ENCODE data around the gene THAP12. TPM values are rescaled to one million over a fixed set of nuclear protein-coding genes. Genes with fewer than 3 reads are reported as not detected.

THAP12 gene
- total RNA-seq, 1 experiment from 2014 or later = 27.6 TPM

DNA sequence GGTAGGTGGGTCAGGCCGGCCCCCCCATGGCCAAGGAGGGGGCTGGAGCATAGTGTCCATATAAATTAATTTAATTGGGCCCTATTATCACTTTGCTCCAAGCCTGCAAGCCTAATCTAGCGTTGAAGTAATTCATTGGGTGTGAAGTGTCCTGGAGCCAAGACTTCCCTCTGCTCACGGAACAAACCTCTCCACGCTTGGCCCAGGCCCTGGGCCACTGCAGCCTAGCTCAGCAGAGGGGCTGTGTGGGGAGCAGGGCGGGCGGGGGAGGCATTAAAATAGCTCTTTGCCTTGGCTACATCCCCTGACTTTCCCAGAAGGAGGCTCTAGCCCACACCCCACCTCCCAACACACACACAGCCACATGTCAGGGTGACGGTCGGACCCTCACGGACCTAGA, 73.5 kb downstream of the THAP12 start:
- ChIA-PET CTCF (interaction anchor here (4.1 to 6.3 kb wide), 2 partner anchors 11 to 99 kb away, joined by 17 to 59 read pairs; partner anchors contain the start of gene WNT11), POLR2A (interaction anchor here (0.6 kb wide), 2 partner anchors 21 to 50 kb away, joined by 3 read pairs; no protein-coding TSS in a partner anchor)
- no peak for TF ChIP-seq SP1 (CRISPR knock-in tag; conservative IDR thresholded peaks at IDR 0.05)
- no peak for TF ChIP-seq NFATC4 (CRISPR knock-in tag; IDR thresholded peaks at IDR 0.05)
- TF ChIP-seq, protein P1, sequence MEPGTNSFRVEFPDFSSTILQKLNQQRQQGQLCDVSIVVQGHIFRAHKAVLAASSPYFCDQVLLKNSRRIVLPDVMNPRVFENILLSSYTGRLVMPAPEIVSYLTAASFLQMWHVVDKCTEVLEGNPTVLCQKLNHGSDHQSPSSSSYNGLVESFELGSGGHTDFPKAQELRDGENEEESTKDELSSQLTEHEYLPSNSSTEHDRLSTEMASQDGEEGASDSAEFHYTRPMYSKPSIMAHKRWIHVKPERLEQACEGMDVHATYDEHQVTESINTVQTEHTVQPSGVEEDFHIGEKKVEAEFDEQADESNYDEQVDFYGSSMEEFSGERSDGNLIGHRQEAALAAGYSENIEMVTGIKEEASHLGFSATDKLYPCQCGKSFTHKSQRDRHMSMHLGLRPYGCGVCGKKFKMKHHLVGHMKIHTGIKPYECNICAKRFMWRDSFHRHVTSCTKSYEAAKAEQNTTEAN (CRISPR knock-in tag; IDR thresholded peaks at IDR 0.05) = no peak
- TF ChIP-seq JUN (CRISPR knock-in tag; IDR thresholded peaks at IDR 0.05) = no peak
- TF ChIP-seq, protein P2, sequence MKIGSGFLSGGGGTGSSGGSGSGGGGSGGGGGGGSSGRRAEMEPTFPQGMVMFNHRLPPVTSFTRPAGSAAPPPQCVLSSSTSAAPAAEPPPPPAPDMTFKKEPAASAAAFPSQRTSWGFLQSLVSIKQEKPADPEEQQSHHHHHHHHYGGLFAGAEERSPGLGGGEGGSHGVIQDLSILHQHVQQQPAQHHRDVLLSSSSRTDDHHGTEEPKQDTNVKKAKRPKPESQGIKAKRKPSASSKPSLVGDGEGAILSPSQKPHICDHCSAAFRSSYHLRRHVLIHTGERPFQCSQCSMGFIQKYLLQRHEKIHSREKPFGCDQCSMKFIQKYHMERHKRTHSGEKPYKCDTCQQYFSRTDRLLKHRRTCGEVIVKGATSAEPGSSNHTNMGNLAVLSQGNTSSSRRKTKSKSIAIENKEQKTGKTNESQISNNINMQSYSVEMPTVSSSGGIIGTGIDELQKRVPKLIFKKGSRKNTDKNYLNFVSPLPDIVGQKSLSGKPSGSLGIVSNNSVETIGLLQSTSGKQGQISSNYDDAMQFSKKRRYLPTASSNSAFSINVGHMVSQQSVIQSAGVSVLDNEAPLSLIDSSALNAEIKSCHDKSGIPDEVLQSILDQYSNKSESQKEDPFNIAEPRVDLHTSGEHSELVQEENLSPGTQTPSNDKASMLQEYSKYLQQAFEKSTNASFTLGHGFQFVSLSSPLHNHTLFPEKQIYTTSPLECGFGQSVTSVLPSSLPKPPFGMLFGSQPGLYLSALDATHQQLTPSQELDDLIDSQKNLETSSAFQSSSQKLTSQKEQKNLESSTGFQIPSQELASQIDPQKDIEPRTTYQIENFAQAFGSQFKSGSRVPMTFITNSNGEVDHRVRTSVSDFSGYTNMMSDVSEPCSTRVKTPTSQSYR (CRISPR knock-in tag; IDR thresholded peaks at IDR 0.05) = no peak
- TF ChIP-seq RORB (CRISPR knock-in tag; IDR thresholded peaks at IDR 0.05) = no peak
- TF ChIP-seq, protein P3, sequence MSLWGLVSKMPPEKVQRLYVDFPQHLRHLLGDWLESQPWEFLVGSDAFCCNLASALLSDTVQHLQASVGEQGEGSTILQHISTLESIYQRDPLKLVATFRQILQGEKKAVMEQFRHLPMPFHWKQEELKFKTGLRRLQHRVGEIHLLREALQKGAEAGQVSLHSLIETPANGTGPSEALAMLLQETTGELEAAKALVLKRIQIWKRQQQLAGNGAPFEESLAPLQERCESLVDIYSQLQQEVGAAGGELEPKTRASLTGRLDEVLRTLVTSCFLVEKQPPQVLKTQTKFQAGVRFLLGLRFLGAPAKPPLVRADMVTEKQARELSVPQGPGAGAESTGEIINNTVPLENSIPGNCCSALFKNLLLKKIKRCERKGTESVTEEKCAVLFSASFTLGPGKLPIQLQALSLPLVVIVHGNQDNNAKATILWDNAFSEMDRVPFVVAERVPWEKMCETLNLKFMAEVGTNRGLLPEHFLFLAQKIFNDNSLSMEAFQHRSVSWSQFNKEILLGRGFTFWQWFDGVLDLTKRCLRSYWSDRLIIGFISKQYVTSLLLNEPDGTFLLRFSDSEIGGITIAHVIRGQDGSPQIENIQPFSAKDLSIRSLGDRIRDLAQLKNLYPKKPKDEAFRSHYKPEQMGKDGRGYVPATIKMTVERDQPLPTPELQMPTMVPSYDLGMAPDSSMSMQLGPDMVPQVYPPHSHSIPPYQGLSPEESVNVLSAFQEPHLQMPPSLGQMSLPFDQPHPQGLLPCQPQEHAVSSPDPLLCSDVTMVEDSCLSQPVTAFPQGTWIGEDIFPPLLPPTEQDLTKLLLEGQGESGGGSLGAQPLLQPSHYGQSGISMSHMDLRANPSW (CRISPR knock-in tag; conservative IDR thresholded peaks at IDR 0.05; ENCODE audit: low read depth) = no peak
- TF ChIP-seq, protein P4, sequence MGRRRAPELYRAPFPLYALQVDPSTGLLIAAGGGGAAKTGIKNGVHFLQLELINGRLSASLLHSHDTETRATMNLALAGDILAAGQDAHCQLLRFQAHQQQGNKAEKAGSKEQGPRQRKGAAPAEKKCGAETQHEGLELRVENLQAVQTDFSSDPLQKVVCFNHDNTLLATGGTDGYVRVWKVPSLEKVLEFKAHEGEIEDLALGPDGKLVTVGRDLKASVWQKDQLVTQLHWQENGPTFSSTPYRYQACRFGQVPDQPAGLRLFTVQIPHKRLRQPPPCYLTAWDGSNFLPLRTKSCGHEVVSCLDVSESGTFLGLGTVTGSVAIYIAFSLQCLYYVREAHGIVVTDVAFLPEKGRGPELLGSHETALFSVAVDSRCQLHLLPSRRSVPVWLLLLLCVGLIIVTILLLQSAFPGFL (CRISPR knock-in tag; IDR thresholded peaks at IDR 0.05; ENCODE audit: borderline replicate concordance) = no peak
- no peak for TF ChIP-seq GABPB1 (CRISPR knock-in tag; IDR thresholded peaks at IDR 0.05)
- TF ChIP-seq, protein P5, sequence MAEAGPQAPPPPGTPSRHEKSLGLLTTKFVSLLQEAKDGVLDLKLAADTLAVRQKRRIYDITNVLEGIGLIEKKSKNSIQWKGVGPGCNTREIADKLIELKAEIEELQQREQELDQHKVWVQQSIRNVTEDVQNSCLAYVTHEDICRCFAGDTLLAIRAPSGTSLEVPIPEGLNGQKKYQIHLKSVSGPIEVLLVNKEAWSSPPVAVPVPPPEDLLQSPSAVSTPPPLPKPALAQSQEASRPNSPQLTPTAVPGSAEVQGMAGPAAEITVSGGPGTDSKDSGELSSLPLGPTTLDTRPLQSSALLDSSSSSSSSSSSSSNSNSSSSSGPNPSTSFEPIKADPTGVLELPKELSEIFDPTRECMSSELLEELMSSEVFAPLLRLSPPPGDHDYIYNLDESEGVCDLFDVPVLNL (CRISPR knock-in tag; IDR thresholded peaks at IDR 0.05; ENCODE audit: borderline replicate concordance, low read depth) = no peak
- TF ChIP-seq, protein P6, sequence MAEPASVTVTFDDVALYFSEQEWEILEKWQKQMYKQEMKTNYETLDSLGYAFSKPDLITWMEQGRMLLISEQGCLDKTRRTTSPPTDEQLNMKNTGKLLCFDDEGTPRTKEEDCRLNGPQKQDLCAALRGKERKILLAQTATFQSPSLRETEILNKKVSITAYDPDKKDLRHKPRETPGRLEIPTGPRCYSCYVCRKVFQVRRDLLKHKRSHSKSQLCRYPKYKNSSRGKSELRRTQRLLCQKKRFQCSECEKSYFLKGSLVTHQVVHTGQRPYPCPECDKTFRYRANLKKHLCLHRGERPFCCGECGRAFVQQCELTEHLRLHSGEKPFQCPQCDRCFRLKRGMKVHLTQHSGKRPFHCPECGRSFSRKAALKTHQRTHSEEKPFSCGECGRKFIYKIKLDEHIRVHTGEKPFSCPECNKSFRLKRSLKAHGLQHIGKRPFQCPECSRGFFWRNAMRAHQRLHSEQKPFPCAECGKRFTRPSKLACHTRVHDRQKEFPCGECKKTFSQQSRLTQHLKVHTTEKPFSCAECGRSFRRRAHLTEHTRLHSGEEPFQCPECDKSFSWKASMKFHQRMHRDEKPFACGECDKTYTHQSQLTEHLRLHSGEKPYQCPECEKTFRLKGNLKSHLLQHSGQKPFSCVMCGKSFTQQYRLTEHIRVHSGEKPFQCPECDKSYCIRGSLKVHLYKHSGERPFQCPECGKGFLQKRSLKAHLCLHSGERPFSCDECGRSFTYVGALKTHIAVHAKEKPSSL (CRISPR knock-in tag; conservative IDR thresholded peaks at IDR 0.05) = no peak
- no peak for TF ChIP-seq ZNF121 (CRISPR knock-in tag; IDR thresholded peaks at IDR 0.05)
- TF ChIP-seq, protein P7, sequence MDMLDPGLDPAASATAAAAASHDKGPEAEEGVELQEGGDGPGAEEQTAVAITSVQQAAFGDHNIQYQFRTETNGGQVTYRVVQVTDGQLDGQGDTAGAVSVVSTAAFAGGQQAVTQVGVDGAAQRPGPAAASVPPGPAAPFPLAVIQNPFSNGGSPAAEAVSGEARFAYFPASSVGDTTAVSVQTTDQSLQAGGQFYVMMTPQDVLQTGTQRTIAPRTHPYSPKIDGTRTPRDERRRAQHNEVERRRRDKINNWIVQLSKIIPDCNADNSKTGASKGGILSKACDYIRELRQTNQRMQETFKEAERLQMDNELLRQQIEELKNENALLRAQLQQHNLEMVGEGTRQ (CRISPR knock-in tag; IDR thresholded peaks at IDR 0.05) = no peak
- TF ChIP-seq, protein P8, sequence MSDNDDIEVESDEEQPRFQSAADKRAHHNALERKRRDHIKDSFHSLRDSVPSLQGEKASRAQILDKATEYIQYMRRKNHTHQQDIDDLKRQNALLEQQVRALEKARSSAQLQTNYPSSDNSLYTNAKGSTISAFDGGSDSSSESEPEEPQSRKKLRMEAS (CRISPR knock-in tag; IDR thresholded peaks at IDR 0.05) = no peak
- TF ChIP-seq CREM (CRISPR knock-in tag; IDR thresholded peaks at IDR 0.05) = no peak
- no peak for TF ChIP-seq TEAD4 (CRISPR knock-in tag; IDR thresholded peaks at IDR 0.05)
- TF ChIP-seq SOX15 (CRISPR knock-in tag; IDR thresholded peaks at IDR 0.05) = no peak
- TF ChIP-seq, protein P9, sequence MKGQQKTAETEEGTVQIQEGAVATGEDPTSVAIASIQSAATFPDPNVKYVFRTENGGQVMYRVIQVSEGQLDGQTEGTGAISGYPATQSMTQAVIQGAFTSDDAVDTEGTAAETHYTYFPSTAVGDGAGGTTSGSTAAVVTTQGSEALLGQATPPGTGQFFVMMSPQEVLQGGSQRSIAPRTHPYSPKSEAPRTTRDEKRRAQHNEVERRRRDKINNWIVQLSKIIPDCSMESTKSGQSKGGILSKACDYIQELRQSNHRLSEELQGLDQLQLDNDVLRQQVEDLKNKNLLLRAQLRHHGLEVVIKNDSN (CRISPR knock-in tag; IDR thresholded peaks at IDR 0.05) = no peak
- no peaks in the 10 kb centered on the region for H3K36me3 Mint-ChIP-seq
- peaks cover 16% of the 10 kb centered on the region for H3K4me1 Mint-ChIP-seq
- H3K4me3 Mint-ChIP-seq = no peak overlapping the region
- ATAC-seq (peak; percentile 48), DNase-seq (ENCODE audit: low spot score) (no peak)
- H3K27me3 Mint-ChIP-seq (ENCODE audit: low read depth) = no peaks in the 10 kb centered on the region
- no peak overlapping the region for H3K27ac Mint-ChIP-seq
- no peaks in the 10 kb centered on the region for H3K9me3 Mint-ChIP-seq
